GM18511 (cell line): ENCODE results near the gene MYL6.
"Not testable (repeated sequence)": the region's sequence is repeated elsewhere in the genome, so short reads cannot be mapped to it uniquely, and the experiment has no call there.

Experiments
- ATAC-seq: cut with Tn5 transposase; IDR thresholded peaks from one replicate; pipeline ENCODE4 v1.9.1; 2021; ENCODE audit warnings: mild to moderate bottlenecking, moderate library complexity; ENCODE audit not compliant: unreplicated experiment

MYL6 gene

DNA sequence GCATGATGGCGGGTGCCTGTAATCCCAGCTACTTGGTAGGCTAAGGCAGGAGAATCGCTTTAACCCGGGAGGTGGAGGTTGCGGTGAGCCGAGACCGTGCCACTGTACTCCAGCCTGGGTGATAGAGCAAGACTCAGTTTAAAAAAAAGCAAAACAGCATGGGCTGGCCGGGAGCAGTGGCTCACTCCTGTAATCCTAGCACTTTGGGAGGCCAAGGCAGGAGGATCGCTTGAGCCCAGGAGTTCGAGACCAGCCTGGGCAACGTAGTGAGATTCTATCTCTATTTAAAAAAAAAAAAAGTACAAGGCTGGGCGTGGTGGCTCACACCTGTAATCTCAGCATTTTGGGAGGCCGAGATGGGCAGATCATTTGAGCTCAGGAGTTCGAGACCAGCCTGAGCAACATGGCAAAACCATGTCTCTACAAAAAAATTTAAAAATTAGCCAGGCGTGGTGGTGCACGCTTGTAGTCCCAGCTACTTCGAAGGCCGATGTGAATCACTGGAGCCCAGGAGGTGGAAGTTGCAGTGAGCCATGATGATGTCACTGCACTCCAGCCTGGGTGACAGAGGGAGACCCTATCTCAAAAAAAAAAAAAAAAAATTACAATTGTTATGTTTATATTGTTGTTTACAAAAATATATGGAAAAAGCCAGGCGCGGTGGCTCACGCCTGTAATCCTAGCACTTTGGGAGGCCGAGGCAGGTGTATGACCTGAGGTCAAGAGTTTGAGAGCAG, 1.5 kb upstream of the MYL6 start:
- ATAC-seq: not testable (repeated sequence)

DNA sequence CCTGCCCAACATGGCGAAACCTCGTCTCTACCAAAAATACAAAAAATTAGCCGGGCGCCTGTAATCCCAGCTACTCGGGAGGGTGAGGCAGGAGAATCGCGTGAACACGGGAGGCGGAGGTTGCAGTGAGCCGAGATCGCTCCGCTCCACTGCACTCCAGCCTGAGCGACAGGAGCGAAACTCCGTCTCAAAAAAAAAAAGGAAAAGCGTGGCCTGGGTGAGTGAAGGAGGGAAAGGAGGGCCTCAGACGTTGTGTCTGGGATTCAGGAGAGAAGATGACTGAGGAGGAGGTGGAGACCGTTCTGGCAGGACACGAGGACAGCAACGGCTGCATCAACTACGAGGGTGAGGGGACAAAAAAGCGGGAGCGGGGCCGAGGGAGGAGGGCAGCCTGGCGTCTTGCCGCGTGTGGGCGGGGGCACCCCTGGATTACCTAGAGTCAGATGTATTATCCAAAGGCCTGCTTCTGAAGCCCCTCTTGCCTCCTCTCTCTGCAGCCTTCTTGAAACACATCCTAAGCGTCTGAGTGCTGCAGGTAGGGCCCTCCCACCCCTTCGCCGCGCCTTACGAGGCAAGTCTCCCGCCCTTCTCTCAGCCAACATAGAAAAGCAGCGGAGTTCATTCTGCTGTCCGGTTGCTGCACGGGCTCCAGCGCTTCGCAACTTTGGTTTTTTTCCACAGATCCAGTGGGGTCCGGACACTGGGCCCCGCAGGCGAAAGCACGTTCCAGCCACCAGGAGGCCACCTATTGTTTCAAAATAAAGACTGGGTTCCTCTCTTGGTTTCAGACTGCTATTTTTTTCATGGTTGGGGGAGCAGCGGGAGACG, 744 bp upstream of the MYL6 start:
- peak; percentile 43 for ATAC-seq

DNA sequence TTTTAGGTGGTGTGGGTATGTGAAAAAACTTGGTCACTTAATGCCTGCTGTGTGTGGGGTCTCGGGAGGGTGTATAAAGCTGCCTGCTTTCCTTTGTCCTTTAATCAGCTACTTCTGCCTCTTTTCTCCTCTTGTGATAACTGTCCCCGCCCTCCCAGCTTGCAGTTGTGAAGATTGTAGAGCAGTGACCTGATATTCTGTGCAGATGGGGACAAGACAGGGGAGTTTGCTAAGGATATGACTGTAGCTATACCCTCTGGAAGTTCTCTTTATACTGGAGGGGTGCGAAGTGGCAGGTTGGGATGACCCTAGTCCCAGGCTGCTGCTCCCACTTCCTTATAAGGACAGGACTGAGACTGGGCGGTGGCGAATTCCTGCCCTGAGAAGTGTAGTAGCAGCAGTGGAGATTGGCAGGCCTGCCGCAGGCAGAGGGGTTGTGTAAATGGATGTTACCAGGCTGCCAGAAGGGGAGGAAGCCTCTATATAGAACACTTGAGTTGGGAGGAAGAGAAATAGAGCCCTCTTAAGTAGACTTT, 835 bp downstream of the MYL6 start:
- no peak for ATAC-seq

DNA sequence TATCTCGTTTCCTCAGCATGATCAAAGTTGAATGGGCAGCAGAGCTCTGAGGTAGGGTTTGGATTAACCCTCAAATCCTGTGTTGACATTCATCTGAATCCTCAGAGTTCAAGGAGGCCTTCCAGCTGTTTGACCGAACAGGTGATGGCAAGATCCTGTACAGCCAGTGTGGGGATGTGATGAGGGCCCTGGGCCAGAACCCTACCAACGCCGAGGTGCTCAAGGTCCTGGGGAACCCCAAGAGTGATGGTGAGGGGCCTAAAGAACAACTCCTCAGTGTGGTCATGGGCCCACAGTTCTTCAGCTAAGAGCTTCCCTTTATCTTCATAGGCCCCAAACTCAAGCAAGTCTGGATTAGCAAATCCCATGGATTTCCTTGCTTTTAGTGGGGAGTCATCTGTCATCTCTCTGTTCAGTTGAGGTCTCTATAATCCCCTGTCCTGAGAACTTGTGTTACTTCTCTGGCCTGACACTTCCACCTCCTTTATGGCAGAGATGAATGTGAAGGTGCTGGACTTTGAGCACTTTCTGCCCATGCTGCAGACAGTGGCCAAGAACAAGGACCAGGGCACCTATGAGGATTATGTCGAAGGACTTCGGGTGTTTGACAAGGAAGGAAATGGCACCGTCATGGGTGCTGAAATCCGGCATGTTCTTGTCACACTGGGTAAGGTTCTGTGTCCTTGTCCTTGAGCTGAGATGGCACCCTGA, 1.5 kb downstream of the MYL6 start:
- no peak for ATAC-seq

DNA sequence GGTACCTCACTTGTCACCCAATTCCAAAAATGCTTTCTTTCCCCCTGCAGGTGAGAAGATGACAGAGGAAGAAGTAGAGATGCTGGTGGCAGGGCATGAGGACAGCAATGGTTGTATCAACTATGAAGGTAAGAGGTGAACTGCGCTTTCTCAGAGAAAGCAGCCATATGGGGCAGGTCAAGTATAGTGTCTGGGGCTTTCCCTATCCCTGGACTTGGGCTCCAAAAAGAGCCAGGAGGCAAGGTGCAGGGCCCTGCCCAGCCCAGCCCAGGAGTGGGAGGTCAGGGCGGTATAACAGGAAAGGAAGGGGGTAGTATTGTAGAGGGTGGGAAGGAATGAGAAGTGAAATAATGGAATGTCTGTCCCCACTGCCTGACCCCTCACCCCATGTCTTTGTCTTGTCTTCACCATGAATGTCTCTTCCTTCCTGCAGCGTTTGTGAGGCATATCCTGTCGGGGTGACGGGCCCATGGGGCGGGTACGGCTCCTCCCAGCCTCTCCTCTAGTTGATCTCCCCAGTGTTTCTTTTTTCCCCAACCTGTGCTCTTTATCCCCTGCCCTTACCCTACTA, 2.1 kb downstream of the MYL6 start:
- ATAC-seq: no peak

DNA sequence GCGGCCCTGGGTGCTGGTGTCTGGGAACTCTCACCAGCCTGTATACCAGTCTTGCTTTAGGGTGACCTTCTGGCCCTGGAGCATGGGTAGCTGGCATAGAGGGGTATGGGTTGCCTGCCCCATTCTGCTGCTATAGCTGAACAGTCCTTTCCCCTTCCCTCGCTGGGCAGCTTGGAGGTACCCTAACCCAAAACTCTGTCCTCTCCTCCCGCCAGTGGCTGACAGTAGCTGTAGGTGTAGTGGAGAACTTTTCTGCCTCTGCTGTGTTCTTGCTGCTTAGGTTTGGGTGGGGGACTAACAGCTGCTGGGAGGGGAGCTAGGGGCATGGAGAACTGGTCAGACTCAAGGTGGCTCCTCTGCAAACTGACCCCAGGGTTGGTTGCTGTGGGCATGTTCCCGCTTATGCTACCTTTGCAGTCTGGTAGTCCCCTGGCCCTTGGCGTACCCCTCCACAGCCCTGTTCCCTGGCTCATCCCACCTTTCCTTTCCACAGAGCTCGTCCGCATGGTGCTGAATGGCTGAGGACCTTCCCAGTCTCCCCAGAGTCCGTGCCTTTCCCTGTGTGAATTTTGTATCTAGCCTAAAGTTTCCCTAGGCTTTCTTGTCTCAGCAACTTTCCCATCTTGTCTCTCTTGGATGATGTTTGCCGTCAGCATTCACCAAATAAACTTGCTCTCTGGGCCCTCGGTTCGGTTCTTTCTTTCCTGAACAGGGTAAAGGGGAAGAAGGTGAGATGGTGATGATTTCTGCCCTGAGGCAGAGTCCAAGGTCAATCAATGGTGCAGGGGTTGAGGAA, 2.9 kb downstream of the MYL6 start:
- no peak for ATAC-seq

DNA sequence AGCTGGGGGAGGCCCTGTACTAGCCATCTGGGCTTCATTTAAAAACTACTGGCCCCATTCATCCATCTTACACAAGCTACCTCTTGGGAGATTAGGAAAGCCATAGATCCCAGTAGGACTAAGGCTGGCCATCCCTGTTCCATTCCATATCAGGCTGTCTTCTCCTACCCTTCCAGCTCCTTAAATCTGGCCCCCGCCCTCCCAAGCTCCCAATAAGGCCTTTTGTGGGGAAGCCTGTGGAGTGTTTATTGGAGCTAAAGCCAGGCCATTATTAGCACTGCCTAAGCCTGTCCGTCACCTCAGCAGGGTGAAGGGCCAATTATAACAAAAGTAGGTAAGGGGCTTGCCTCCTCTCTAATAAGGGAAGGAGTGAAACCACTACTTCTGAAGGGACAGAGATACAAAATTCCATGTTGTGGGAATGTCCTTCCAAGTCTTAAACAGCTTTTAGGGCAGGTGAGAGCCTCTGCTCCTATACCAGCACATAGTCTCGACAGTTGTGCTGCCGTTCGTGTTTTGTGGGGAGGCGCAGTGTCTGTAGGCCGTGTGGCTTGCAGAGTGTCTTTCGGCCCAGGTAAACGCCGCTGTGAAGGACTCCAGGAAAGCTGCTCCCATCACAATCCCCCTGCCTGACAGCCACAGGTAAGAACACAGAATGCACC, 3.7 kb downstream of the MYL6 start:
- no peak for ATAC-seq

DNA sequence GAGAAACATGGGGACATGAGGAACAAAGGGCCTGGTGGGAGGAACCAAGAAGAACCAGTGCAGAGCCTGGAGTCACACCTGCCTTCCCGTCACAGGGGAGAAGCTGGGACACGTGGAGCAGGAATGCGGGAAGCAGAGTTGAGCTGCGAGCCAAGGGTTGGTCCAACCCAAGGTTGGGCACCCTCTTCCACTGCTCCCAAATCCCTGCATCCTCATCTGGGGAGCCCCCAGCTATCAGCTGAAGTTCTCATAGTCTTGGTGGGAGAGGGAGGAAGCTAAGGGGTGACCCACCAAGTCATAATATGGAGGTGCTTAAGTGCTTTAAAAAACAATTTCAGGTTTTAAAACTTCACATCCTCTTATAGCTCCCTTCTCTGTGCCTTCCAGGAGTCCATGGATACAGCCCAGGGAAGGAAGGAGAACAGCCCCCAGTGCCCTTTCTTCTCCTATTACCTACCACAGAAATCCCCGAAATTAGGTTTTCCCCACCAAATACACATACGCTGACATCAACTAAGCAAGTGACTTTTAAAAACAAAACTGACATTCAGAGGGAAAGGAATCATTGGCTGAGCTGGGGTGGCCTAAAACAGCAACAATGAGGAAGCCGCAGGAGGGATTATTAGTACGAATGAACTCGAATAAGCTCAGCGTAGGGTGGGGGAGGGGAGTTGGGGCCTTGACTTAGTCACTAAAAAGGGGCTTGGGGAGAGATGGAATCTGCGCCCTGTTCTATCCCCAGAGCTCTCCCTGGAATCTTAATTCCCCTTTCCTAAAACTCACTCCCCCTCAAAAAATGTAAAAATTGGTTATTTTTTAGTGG, 4.5 kb downstream of the MYL6 start:
- no peak for ATAC-seq

DNA sequence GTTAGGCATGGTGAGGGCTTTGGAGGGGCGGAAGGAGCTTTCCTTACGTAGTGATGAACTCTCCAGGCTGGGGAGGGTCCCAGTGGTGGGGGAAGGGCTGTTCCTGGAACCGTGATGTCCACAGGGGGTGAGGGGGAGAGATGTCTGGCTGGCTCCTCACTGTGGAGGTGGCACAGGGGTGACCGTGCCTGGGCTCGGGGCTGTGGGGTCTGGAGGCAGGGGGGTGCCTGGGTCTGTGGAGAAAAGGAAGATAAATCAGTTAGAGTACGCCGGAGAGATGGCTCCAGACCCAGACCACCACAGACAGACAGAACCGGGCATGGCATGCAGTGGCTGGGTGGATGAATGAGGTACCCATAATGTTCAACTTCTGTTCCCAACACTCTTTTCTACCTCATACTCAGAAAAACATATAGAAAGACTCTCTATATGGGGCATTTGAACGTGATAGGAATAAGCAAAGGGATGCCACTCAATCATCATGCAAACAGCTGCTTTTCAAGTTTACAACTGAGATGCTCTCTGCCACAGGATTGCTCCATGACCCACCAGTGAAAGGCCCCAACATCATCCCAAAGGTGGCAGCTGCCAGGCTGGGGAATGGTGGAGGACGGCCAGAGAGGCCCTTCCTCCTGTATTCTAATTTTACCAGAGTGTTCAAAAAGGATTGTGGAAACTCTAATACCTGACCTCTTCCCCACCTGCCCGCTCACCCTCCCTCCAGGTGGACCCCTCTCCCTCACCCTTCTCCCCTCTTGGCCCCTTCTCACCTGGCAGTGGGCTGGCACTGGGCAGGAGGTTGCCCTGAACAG, 5.6 kb downstream of the MYL6 start:
- no peak for ATAC-seq

DNA sequence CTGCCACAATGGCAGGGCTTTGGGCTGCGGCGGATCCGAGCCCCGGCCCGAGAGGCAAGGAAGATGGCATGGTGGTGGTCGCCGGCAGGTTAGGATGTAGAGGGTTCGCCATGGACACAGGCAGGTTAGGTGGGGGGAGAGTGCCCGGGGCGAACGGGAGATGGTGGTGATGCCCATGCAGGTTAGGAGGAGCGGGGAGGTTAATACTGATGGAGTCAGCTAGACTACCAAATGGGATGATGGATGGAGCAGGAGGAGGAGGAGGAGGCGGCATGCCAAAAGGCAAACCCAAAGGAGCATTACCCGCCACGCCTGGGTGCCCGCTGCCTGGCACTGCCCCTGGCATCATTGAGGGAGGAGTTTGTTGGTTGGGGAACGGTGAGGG, 6.2 kb downstream of the MYL6 start:
- ATAC-seq: no peak

DNA sequence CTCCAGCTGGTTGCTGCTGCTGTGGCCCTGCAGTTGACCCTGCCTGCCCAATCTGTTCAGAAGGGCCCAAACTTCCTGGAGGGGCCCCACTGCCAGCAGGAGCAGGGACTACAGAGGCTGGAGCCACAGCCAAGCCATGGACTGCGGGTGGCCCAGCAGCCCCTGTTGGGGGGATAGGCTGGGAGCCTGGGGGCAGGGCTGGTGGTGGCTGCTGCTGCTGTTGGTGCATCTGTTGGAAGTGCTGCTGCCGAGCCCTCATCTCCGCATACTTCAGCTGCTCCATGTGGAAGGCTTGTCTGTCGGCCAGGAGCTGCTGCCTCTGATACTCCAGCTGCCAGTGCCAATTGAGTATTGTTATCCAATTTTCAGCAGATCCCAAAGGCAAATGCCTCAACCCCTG, 7.2 kb downstream of the MYL6 start:
- ATAC-seq: no peak

DNA sequence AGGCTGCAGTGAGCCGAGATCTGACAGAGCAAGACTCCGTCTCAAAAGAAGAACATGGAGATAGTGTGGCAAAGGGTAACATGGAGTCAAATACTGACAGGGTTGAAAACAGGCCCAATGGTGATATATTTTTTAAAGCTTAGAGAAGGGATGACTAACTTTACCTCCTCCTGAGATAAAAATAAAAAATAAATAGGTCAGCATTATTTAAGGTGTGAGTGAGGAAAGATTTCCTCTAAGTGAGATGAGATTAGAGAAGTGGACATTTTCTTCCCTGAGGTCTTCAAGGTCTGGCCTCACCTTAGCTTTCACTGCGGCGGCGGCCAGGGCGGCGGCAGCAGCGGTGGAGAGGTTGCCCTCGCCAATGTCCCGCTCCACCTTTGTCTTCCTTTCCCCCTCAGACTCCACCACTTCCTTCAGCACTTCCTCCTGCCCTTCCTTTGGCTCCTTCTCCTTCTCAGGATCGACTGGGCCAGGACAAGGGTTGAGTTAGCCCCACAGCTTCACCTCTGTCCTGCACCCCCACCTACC, 11.1 kb downstream of the MYL6 start:
- ATAC-seq: no peak

DNA sequence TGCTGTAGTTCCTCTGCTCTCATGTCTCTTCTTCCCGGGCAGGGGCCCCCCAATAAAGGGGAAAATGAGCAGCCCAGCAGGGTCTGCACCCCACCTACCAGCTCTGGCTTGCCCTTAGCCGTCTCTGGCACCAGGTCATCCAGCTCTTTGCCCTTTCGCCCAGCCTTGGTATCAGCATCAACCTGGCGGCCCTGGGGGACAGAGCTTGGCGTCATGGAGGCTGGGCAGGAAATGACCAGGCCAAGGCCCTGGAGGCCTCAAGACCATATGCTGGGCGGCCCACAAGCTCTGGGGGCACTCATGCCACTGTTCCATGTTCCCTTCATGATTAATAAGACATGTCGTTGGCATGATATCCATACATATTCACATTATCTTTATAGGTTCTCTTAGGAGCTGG, 14.7 kb downstream of the MYL6 start:
- no peak for ATAC-seq

DNA sequence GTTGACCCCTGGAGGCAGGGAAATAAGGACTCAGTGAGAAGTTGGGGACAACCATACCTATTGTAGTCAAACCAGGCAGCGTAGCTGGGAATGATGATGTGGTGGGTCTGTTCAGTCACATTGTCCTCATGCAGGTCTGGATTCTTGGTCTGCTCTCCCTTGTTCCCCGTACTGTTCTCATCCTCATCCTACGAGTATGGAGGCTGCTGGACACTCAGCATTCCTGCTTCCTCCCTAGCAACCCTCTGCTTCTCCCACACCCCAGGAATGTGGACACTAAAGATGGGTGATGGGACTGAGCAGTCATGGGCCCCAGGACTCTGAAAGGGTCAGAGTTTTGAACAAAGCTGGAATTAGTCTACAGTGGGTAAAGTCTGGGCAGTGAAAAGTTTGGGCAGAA, 20.2 kb downstream of the MYL6 start:
- no peak for ATAC-seq

DNA sequence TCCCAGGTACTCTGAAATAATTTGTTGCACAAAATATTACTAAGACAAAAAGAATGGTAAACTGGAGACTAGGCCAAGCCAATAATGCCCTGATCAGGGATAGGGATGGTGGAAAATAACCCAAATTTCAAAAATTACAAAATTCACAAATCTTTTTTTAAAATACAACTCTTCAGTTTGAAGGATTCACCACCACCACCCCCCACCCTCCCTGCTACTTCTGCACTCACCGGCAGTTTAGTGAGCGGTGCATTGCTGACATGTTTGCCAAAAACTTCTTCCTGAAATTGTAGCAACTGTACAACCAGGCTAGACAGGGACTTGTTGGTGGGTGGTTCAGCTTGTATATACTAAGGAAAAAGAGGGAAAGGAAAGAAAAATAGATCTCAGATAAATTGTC, 28.8 kb downstream of the MYL6 start:
- ATAC-seq: no peak

DNA sequence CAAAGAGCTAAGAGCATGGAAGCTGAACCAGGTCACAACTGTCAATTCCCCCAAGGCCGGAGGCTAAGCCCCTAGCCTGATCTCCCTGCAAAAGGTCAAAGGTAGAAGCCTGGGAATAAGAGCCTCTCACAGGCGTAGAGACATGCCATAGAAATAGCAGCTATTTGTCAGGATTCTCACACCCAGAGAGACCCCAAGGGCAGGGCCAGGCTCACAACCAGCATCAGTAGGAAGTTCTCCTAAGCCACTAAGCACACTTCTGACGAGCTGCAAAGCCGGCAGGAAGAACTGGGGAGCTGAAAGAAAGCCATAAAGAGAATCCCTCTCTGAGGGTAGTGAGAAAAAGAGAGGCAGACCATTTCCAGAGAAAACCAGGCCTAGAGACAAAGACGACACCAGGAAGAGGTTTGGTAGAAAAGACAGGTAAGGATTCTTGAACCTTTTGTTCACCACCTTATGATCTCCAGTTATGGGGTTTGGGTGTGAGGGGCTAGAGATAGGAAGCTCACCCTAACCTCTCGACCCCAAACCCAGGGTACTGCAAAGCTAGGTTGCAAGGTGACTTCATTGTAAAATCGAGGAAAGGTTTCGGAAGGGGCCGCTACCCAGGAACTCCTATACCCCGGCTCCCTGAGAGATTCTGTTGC, 30.1 kb downstream of the MYL6 start:
- ATAC-seq: no peak

DNA sequence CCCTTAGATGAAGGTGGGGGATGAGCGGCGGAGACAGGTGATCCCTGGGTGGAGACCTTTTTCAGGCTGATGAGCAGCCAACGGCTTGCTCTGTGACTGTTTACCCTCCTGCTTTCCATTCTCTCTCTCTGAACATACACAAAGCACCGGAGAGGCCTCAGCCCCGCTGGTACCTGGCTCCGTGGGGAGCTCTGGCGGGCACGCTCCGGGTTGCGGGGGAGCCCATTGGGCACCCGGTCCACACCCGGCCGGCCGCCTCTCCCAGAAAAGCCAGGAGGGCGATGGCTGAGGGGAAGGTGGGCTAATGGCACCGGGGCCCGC, 30.6 kb downstream of the MYL6 start:
- ATAC-seq: peak; percentile 2
